ENCODE results near the gene ACY1. TPM values are rescaled to one million over a fixed set of nuclear protein-coding genes. Genes with fewer than 3 reads are reported as not detected.
A peak's percentile ranks its signal among the peaks of the same experiment; 100 is the strongest.

ACY1 gene
- polyA plus RNA-seq, 1 experiment: 55.7 TPM

DNA sequence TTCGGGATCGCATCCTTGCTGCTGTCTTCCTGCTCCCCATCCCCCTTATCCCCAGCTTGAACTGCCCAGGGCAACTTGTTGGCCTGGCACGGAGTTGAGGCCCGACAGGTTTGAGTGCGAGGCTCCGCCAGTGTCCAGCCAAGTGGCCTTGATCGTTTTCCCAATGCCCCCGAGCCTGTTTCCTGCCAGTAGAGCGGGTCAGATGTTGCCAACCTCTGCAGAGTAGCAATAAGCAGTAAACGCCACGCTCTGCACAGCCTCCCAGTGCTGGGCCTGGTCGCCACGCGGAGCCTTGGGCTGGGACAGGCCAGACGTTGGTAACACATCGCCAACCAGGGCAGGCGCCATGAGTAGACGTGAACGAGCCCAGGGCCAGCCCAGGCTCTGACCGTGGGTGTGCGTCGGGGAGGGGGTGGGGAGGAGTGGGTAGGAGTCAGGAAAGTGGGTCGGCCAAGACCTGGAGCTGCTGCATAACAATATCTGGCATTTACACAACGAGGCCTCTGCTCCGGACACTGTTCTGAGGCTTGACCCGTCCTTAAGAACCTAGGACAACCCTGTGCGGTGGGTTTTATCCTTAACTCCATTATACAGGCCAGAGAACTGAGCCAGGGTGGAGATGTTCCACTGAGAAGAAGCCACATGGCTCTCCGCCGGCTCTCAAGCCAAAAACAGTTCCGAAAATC lies 8.9 kb upstream of the ACY1 start:
- no peaks in the 10 kb centered on the region; the same call in 1 of the 2 replicates for H3K36me3 ChIP-seq (ENCODE audit: control insufficient read depth, insufficient read depth, low read length)
- TF ChIP-seq, protein P1, sequence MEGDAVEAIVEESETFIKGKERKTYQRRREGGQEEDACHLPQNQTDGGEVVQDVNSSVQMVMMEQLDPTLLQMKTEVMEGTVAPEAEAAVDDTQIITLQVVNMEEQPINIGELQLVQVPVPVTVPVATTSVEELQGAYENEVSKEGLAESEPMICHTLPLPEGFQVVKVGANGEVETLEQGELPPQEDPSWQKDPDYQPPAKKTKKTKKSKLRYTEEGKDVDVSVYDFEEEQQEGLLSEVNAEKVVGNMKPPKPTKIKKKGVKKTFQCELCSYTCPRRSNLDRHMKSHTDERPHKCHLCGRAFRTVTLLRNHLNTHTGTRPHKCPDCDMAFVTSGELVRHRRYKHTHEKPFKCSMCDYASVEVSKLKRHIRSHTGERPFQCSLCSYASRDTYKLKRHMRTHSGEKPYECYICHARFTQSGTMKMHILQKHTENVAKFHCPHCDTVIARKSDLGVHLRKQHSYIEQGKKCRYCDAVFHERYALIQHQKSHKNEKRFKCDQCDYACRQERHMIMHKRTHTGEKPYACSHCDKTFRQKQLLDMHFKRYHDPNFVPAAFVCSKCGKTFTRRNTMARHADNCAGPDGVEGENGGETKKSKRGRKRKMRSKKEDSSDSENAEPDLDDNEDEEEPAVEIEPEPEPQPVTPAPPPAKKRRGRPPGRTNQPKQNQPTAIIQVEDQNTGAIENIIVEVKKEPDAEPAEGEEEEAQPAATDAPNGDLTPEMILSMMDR (IDR thresholded peaks at IDR 0.05; ENCODE audit: insufficient read depth, low read depth, low read length): no peak
- CTCF ChIA-PET: interaction anchor here (1.0 to 4.2 kb wide), 21 partner anchors 9 to 587 kb away, joined by 3 to 53 read pairs (median 6); partner anchors contain the start of genes ACY1, DUSP7, PARP3 and RPL29
- H3K4me3 ChIP-seq (ENCODE audit: low read depth, low read length): peak overlapping the region; percentile 52
- POLR2A ChIA-PET: interaction anchor here (0.6 to 1.0 kb wide), 2 partner anchors 9 to 474 kb away, joined by 3 to 10 read pairs; no protein-coding TSS in a partner anchor
- no peaks in the 10 kb centered on the region for H3K27me3 ChIP-seq (ENCODE audit: control insufficient read depth, insufficient read depth, low read length)
- no peak for DNase-seq (ENCODE audit: low read depth)

DNA sequence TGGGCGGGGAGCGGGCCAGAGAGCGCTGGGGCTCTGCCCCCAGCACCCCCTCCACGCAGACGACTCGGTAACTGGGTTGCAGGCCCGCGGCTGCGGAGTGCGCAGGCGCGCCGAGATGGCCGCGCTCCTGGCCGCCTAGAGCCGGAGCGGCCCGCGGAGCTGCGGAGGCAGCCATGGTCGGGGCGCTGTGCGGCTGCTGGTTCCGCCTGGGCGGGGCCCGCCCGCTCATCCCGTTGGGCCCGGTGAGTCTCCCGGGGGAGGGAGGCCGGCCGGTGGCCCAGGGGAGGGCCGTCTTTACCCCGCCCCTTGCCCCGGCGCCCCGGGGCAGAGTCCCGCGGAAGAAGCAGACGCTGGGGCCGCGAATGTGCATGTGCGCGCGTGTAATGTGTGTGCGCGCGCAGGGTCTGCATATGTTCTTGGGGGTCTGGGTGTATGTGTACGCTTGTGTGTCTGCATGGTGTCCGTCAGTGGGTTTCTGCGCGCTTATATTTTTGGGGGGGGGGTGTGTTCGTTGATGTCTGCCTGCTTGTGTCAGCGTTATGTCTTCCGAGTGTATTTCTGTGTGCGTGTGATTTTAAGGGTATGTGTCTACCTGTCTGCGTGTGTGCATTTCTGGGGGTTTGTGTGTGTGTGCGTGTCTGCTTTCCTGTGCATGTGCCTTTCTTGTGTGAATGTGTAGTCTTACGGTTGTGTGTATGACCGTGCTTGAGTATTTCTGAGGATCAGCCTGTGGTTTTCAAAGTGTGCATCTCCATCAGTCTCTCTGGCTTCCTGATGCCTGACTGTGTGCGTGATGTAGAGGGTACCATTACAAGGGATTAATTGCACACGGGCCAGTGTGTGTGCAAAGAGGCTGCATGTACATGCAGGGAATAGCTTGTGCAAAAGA lies 8.1 kb upstream of the ACY1 start, which contains the start of gene ABHD14A:
Gene ABHD14A, plus strand, starts transcription at position 102 of the 889 bp plus-strand sequence. Its CDS starts 72 bp downstream, at position 174.
- POLR2A ChIA-PET: interaction anchor here (0.6 kb wide), 2 partner anchors 8 to 475 kb away, joined by 10 to 19 read pairs; no protein-coding TSS in a partner anchor
- TF ChIP-seq, protein P1 (IDR thresholded peaks at IDR 0.05; ENCODE audit: insufficient read depth, low read depth, low read length): no peak
- H3K36me3 ChIP-seq (ENCODE audit: control insufficient read depth, insufficient read depth, low read length): no peaks in the 10 kb centered on the region
- no peak for DNase-seq (ENCODE audit: low read depth)
- H3K27me3 ChIP-seq (ENCODE audit: control insufficient read depth, insufficient read depth, low read length): no peaks in the 10 kb centered on the region
- peak within 1 kb of the TSS; percentile 52 for H3K4me3 ChIP-seq (ENCODE audit: low read depth, low read length)
- CTCF ChIA-PET: interaction anchor here (1.0 to 4.2 kb wide), 10 partner anchors 9 to 221 kb away, joined by 3 to 53 read pairs (median 12); partner anchors contain the start of genes ACY1, DUSP7, PARP3 and RRP9

DNA sequence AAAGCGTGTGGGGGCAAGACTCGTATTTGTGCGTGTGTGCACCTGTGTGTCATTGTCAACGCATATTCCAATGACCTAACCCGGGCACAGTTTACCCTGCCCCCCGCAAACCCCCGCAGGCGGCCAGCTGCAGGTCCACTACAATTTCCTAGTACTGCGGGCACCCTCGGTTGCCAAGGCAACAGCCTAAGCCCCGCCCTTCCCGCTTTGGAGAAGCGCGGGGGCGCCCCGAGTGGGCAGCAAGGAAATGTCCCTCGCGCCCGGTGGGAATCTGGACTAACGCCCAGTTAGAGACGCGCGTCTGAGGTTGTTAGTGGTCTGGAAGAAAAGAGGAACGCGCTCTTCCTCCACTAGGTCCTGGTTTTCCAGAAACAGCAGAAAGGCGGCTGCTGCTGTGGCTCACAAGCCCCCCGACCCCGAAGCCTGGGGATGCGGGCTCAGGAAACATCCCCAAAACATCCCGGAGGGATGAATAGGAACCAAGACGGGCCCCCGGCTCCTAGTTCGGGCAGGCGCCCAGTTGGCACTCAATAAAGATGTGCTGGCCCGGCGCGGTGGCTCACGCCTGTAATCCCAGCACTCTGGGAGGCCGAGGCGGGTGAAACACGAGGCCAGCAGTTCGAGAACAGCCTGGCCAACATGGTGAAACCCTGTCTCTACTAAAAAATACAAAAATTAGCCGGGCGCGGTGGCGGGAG lies 7.3 kb upstream of the ACY1 start:
- no peak for DNase-seq (ENCODE audit: low read depth)
- CTCF ChIA-PET: interaction anchor here (3.1 to 4.3 kb wide), 4 partner anchors 13 to 34 kb away, joined by 17 to 53 read pairs (median 34); partner anchors contain the start of genes PARP3 and RRP9
- H3K4me3 ChIP-seq (ENCODE audit: low read depth, low read length): peak overlapping the region; percentile 52
- TF ChIP-seq, protein P1 (IDR thresholded peaks at IDR 0.05; ENCODE audit: insufficient read depth, low read depth, low read length): peak; percentile 38
- POLR2A ChIA-PET: interaction anchor here (0.6 kb wide), 1 partner anchor 9 kb away, joined by 19 read pairs; no protein-coding TSS in a partner anchor
- H3K27me3 ChIP-seq (ENCODE audit: control insufficient read depth, insufficient read depth, low read length): no peaks in the 10 kb centered on the region
- peaks cover 3% of the 10 kb centered on the region; the same call in 1 of the 2 replicates for H3K36me3 ChIP-seq (ENCODE audit: control insufficient read depth, insufficient read depth, low read length)

DNA sequence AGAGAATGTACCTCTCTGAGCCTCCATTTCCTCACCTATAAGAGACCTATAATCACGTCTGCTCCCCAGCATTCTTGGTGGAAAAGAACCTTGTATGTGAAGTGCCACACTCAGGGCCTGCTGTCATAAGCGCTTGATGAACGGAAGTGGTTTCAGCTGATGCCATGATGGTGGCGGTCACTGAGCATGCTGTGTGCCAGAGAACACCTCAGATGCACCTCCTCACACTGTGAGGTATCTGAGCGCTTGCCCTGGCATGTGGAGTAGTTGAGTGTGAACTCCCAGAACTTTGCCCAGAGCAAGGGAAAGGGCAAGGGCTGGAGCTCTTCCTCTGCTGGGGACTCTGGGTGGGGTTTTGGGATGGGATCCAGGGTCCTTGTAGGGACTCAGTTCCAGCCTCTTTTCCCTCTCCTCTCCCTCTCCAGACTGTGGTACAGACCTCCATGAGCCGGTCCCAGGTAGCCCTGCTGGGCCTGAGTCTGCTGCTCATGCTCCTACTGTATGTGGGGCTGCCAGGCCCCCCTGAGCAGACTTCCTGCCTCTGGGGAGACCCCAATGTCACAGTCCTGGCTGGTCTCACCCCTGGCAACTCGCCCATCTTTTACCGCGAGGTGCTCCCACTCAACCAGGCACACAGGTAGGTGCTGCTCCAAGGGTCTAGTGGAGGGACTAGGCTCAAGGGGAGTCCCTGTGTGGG lies 5.7 kb upstream of the ACY1 start:
- TF ChIP-seq, protein P1 (IDR thresholded peaks at IDR 0.05; ENCODE audit: insufficient read depth, low read depth, low read length): no peak
- POLR2A ChIA-PET: no interaction called here
- Histone ChIP-seq H3K36me3 (ENCODE audit: control insufficient read depth, insufficient read depth, low read length) (peaks cover 3% of the 10 kb centered on the region; the same call in 1 of the 2 replicates), H3K27me3 (ENCODE audit: control insufficient read depth, insufficient read depth, low read length) (no peaks in the 10 kb centered on the region), H3K4me3 (ENCODE audit: low read depth, low read length) (no peak overlapping the region)
- no peak for DNase-seq (ENCODE audit: low read depth)
- CTCF ChIA-PET: interaction anchor here (4.3 kb wide), 1 partner anchor 35 kb away, joined by 17 read pairs; the partner anchor contains the start of genes PARP3 and RRP9
